BJ (cell line): ENCODE results near the gene SUSD6. TPM values are rescaled to one million over a fixed set of nuclear protein-coding genes. Genes with fewer than 3 reads are reported as not detected.

Experiments
- CTCF ChIA-PET: fragments of 350-600 bp; formaldehyde crosslinking; extraction: SDS; loops from one replicate; lab custom pipeline; 2021; ENCODE audit warnings: antibody characterized with exemption, inconsistent platforms; lab: Yijun Ruan, JAX
- POLR2A ChIA-PET: fragments of 300-600 bp; sonication (Branson Sonifier 250); formaldehyde crosslinking; extraction: SDS; loops from one replicate; lab custom pipeline; 2021; ENCODE audit warnings: antibody characterized with exemption; lab: Charles Lee
- DNase-seq: peaks from one replicate; pipeline ENCODE4 v3.0.0-alpha.2; 2011; ENCODE audit warnings: low read depth
- H3K27me3 ChIP-seq: 2 replicates; pipeline ENCODE4 v1.6.0; 2011; ENCODE audit warnings: low read length; ENCODE audit not compliant: control insufficient read depth, insufficient read depth
- H3K36me3 ChIP-seq: 2 replicates; pipeline ENCODE4 v1.5.1; 2011; ENCODE audit warnings: low read length; ENCODE audit not compliant: control insufficient read depth, insufficient read depth
- H3K4me3 ChIP-seq: 2 replicates; pipeline ENCODE4 v1.5.1; 2011; ENCODE audit warnings: low read depth, mild to moderate bottlenecking, control low read depth, low read length
- CTCF ChIP-seq: IDR thresholded peaks from 2 replicates; pipeline ENCODE4 v1.5.1; 2011; ENCODE audit warnings: low read depth, mild to moderate bottlenecking, control low read depth, inconsistent platforms, low read length, moderate library complexity; ENCODE audit not compliant: insufficient read depth
- polyA plus RNA-seq: library from polyadenylated mRNA; depleted of rRNA; stranded (reverse); fragments of >200 nt; gene quantifications from 2 replicates; pipeline ENCODE4 v1.2.3, GENCODE V29; 2011

Gene SUSD6
- polyA plus RNA-seq, 1 experiment, result 20.3 TPM

GRCh38 chr14:69699748-69700303, 88.4 kb downstream of the SUSD6 start:
- ChIA-PET CTCF (interaction anchor here (0.7 to 1.0 kb wide), 2 partner anchors 10 to 27 kb away, joined by 3 read pairs; no protein-coding TSS in a partner anchor), POLR2A (no interaction called here)
- Histone ChIP-seq H3K4me3 (no peak overlapping the region), H3K36me3 (peaks cover 2% of the 10 kb centered on the region; the same call in 1 of the 2 replicates), H3K27me3 (no peaks in the 10 kb centered on the region)
- TF ChIP-seq CTCF, result no peak
- DNase-seq, result no peak

GRCh38 chr14:69700575-69700974, 89.2 kb downstream of the SUSD6 start:
- Histone ChIP-seq H3K36me3 (peaks cover 3% of the 10 kb centered on the region; the same call in 1 of the 2 replicates), H3K4me3 (no peak overlapping the region), H3K27me3 (no peaks in the 10 kb centered on the region)
- no peak for DNase-seq
- no peak for TF ChIP-seq CTCF
- ChIA-PET CTCF (no interaction called here), POLR2A (no interaction called here)

DNA sequence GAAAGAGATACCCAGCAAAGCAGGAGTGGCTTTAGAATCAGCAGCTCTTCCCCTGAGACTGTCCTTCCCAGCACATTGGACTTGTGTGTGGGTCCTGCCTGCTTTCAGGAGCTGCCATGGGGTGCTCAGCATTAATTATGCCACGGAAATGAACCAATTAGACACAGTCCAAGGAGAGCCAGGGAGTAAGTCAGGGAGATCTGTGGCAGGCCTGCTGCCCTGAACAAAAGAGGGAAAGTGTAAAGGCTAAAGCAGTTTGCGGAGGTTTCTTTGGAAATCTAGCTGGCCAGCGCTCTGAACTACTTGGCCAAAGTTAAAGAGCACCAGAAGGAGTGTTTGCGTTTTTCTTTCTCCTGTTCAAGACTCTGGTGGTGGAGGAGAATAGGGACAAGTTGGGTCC, 89.9 kb downstream of the SUSD6 start:
- Histone ChIP-seq H3K27me3 (no peaks in the 10 kb centered on the region), H3K4me3 (no peak overlapping the region), H3K36me3 (peaks cover 4% of the 10 kb centered on the region; the same call in 1 of the 2 replicates)
- ChIA-PET CTCF (interaction anchor here (0.8 kb wide), 1 partner anchor 91 kb away, joined by 3 read pairs; no protein-coding TSS in a partner anchor), POLR2A (no interaction called here)
- no peak for TF ChIP-seq CTCF
- no peak for DNase-seq

DNA sequence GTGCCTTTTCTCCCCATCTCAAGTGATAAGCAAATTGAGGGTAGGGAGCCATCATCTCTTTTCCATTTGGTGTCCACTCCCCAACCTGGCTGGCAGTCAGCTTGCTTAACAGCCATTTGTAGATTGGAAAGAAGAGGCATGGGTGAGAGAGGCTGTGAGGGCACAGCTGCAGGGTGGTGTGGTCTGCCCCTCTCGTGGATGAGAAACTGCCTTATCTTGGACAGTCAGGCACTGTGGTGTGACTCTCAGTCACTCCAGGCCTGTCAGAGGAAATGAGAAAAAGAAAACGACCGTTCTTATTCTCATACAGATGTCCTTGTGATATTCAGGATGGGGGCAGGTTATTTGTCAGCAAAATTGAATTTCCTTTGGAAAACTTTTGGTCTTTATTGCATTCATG, 90.5 kb downstream of the SUSD6 start:
- DNase-seq, result no peak
- POLR2A ChIA-PET, result no interaction called here
- CTCF ChIA-PET, result interaction anchor here (0.8 kb wide), 1 partner anchor 91 kb away, joined by 3 read pairs; no protein-coding TSS in a partner anchor
- Histone ChIP-seq H3K27me3 (no peaks in the 10 kb centered on the region), H3K36me3 (peaks cover 4% of the 10 kb centered on the region; the same call in 1 of the 2 replicates), H3K4me3 (no peak overlapping the region)
- TF ChIP-seq CTCF, result no peak

DNA sequence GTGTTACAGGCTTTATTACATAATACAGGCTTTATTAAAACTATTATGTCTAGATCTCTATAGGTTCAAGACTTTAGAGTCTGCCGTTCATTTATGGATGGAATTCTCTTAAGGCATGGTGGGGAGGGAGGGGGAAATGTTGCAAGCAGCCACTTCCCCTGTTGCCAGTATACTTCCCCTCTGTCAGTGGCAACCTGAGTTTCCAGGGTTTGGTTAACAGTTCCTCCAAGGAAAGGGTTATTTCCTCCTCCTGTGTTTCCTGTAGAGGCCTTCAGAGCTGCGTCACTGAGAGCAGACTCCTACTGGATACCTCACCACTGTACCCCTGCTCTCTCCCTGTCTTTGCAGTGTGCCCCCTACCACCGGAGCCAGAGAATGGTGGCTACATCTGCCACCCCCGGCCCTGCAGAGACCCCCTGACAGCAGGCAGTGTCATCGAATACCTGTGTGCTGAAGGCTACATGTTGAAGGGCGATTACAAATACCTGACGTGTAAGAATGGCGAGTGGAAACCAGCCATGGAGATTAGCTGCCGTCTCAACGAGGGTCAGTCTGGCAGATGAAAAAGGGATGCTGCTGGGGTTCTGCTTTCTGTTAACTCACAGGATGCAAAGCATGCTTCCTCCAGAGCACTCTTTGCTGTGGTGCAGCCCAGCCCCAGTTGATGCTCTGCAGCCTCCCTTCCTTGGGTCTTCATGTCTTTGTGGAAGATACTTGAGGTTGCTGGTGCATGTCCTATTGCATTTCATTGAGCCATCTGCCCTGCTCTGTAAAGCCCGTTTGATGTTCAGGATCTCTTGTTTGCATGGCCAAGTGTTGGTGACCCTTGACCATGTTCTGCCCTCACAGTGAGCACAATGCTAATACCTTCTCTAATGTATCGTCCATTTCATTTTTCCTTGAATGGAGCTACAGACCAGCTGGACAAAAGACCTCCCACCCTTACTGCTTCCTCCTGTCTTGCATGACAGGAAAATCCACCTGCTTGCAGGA, 91.9 kb downstream of the SUSD6 start:
- Histone ChIP-seq H3K36me3 (peaks cover 4% of the 10 kb centered on the region), H3K27me3 (no peaks in the 10 kb centered on the region), H3K4me3 (no peak overlapping the region)
- DNase-seq, result no peak
- no peak for TF ChIP-seq CTCF
- ChIA-PET POLR2A (no interaction called here), CTCF (no interaction called here)
